CD8-positive, alpha-beta memory T cell (primary cell): ENCODE measurements around the gene SORCS1. TPM values are rescaled to one million over a fixed set of nuclear protein-coding genes. Genes with fewer than 3 reads are reported as not detected.

ENCODE experiments used
- CTCF ChIA-PET: fragments of 350-600 bp; sonication (Branson Sonifier 250); formaldehyde crosslinking; loops from one replicate; lab custom pipeline; 2021; ENCODE audit warnings: antibody characterized with exemption; lab: Charles Lee
- POLR2A ChIA-PET: fragments of 350-600 bp; sonication (Branson Sonifier 250); formaldehyde crosslinking; loops from one replicate; lab custom pipeline; 2021; ENCODE audit warnings: antibody characterized with exemption; lab: Charles Lee
- DNase-seq, 5 donors: peaks; one replicate each; pipeline versions ENCODE4 v3.0.0 to v3.0.0-alpha.2; 2020 to 2022; ENCODE audit warnings: mixed read lengths in 1 of 5
- H3K27ac ChIP-seq: one replicate; pipeline ENCODE4 v1.7.0; 2013; ENCODE audit warnings: low read depth, mild to moderate bottlenecking, low read length, moderate library complexity
- H3K27me3 ChIP-seq: 2 replicates; pipeline ENCODE4 v1.7.0; 2013; ENCODE audit warnings: low read length, mild to moderate bottlenecking; ENCODE audit not compliant: insufficient read depth, poor library complexity, severe bottlenecking
- H3K36me3 ChIP-seq: 2 replicates; pipeline ENCODE4 v1.7.0; 2013; ENCODE audit warnings: mild to moderate bottlenecking, low read length, moderate library complexity; ENCODE audit not compliant: insufficient read depth
- H3K4me1 ChIP-seq: 2 replicates; pipeline ENCODE4 v1.7.0; 2013; ENCODE audit warnings: mild to moderate bottlenecking, low read length, moderate library complexity; ENCODE audit not compliant: insufficient read depth
- H3K4me3 ChIP-seq: 2 replicates; pipeline ENCODE4 v1.7.0; 2013; ENCODE audit warnings: mild to moderate bottlenecking, low read length
- H3K9me3 ChIP-seq: 2 replicates; pipeline ENCODE4 v1.7.0; 2013; ENCODE audit warnings: mild to moderate bottlenecking, low read length
- H3K27ac Mint-ChIP-seq, 8 donors: one replicate each; pipeline ENCODE4 v1.8.0; 2020 to 2021; ENCODE audit warnings: mixed read lengths in 8 of 8, mild to moderate bottlenecking in 6 of 8, inconsistent platforms in 3 of 8, moderate library complexity in 3 of 8
- H3K27me3 Mint-ChIP-seq, 2 donors: one replicate each; pipeline ENCODE4 v1.8.0; 2020 to 2021; ENCODE audit warnings: mixed read lengths in 2 of 2, mild to moderate bottlenecking in 1 of 2, moderate library complexity in 1 of 2
- H3K36me3 Mint-ChIP-seq, 3 donors: one replicate each; pipeline ENCODE4 v1.8.0; 2020 to 2021; ENCODE audit warnings: mixed read lengths in 3 of 3, inconsistent platforms in 1 of 3, mild to moderate bottlenecking in 1 of 3
- H3K4me1 Mint-ChIP-seq, 3 donors: one replicate each; pipeline ENCODE4 v1.8.0; 2020 to 2021; ENCODE audit warnings: mixed read lengths in 3 of 3, inconsistent platforms in 1 of 3, mild to moderate bottlenecking in 1 of 3
- H3K4me3 Mint-ChIP-seq, 7 donors: one replicate each; pipeline ENCODE4 v1.8.0; 2020 to 2021; ENCODE audit warnings: mixed read lengths in 7 of 7, mild to moderate bottlenecking in 6 of 7, moderate library complexity in 4 of 7, inconsistent platforms in 2 of 7
- H3K9me3 Mint-ChIP-seq, 5 donors: one replicate each; pipeline ENCODE4 v1.8.0; 2020 to 2022; ENCODE audit warnings: mixed read lengths in 5 of 5, mild to moderate bottlenecking in 3 of 5, moderate library complexity in 2 of 5, inconsistent platforms in 1 of 5
- polyA plus RNA-seq: library from polyadenylated mRNA; unstranded; fragments of 300-500 nt; fragmentation: Illumina TruSeq; gene quantifications from one replicate; pipeline ENCODE4 v1.2.3, GENCODE V29; 2021
- total RNA-seq, 2 experiments: library from RNA; stranded (reverse); gene quantifications; one replicate each; pipeline ENCODE4 v1.2.3, GENCODE V29; 2021

Gene SORCS1
- total and polyA plus RNA-seq, 3 experiments from 2014 or later: not detected

DNA sequence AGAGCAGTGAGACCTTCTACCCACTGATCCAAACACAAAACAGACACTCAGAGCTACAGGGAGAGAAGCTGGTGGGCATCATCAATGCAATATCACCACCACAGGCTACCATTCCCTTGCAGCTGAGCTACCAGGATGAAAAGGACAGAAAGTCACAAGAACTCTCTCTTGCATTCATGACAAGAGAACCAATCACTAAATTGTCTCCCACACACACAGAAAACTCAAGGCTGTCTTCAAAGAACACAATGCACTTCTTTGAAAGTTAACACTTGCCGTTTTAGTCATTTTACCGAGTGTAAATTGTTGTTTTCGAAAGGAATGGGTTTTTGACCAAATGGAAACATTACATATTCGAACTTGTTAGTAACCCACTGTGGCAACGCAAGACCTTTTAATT, 626.6 kb downstream of the SORCS1 start:
- no peak overlapping the region for H3K4me3 Mint-ChIP-seq
- Histone ChIP-seq H3K27ac (no peak overlapping the region), H3K36me3 (no peaks in the 10 kb centered on the region), H3K4me3 (no peak overlapping the region), H3K9me3 (no peaks in the 10 kb centered on the region), H3K27me3 (no peaks in the 10 kb centered on the region), H3K4me1 (no peaks in the 10 kb centered on the region)
- H3K36me3 Mint-ChIP-seq: no peaks in the 10 kb centered on the region
- H3K4me1 Mint-ChIP-seq: no peaks in the 10 kb centered on the region
- H3K27ac Mint-ChIP-seq: no peak overlapping the region
- H3K27me3 Mint-ChIP-seq: no peaks in the 10 kb centered on the region
- H3K9me3 Mint-ChIP-seq: peaks cover 2 to 18% (median 5%) of the 10 kb centered on the region in 5 donors
- ChIA-PET POLR2A (no interaction called here), CTCF (no interaction called here)
- DNase-seq: no peak

DNA sequence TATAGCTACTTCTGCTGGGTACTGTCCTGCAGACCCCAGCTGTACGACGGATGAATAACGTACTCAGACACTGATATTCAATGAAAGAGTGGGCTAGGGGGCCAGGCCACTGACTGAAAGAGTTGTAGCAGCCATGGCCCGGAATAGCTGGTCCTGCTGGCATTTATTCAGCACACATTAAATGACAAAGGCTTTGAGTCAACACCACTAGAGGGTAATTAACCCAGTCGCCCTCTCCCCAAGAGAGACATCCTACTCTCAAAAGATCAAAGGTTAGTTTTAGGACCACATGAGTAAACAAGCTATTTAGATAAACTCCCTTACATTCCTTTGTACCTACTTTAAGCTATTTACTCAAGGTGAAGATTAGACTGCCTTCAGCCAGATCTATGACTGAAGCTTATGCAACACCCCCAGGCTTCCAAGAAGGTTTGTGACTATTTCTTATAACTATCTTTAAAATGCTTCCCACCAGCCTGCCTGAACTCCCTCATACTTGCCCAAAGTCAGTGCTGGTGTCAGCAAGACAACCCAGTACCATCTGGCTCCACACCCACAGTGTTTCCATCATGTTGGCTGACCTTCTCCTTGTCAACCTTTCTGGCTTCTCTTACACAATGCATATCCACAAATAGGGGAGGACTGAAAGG, 629.1 kb downstream of the SORCS1 start:
- H3K9me3 Mint-ChIP-seq: peaks cover 4 to 26% (median 5%) of the 10 kb centered on the region in 5 donors
- H3K36me3 Mint-ChIP-seq: no peaks in the 10 kb centered on the region
- H3K36me3 ChIP-seq: no peaks in the 10 kb centered on the region
- DNase-seq: no peak
- no peak overlapping the region for H3K27ac ChIP-seq
- no peak overlapping the region for H3K27ac Mint-ChIP-seq
- no peaks in the 10 kb centered on the region for H3K4me1 ChIP-seq
- no peaks in the 10 kb centered on the region for H3K27me3 ChIP-seq
- H3K27me3 Mint-ChIP-seq: no peaks in the 10 kb centered on the region
- no peaks in the 10 kb centered on the region for H3K4me1 Mint-ChIP-seq
- H3K4me3 Mint-ChIP-seq: no peak overlapping the region
- no peak overlapping the region for H3K4me3 ChIP-seq
- H3K9me3 ChIP-seq: no peaks in the 10 kb centered on the region
- ChIA-PET CTCF (no interaction called here), POLR2A (no interaction called here)

DNA sequence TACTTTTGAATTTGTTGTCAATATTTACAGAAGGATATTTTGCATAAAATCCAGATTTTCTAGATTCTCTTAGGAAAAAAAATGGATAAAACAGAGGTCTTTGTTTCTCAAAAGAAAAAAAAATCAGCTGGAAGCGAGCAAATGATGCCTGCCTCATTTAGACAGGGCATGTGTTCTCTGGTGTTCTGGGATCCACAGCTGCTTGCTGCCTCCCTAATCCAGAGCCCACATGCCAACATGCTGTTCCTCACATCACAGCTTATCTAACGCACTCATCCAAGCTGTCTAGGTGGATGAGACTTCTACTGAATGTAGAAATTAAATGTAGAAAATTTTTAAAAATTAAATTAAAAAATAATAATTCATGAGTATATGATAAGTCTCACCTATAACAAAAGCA, 630.1 kb downstream of the SORCS1 start:
- CTCF ChIA-PET: no interaction called here

DNA sequence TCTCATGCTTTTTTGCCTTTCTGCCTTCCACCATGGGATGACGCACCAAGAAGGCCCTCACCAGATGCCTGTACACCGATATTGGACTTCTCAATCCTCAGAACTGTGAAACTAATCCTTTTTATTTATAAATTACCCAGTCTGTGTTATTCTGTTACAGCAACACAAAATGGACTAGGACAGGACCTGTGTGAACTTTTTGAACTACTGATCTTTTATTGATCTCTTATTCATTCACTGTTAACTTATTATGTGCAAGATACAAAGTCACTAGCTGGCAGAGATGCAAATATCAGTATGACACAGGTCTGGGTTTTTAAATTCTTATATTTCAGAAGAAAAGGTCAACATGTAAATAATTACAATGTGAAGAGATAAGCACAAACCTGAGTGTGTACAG, 635.8 kb downstream of the SORCS1 start:
- Histone ChIP-seq H3K4me3 (no peak overlapping the region), H3K27ac (no peak overlapping the region), H3K4me1 (no peaks in the 10 kb centered on the region), H3K27me3 (no peaks in the 10 kb centered on the region), H3K9me3 (no peaks in the 10 kb centered on the region), H3K36me3 (no peaks in the 10 kb centered on the region)
- H3K9me3 Mint-ChIP-seq: peaks cover 0 to 20% (median 6%) of the 10 kb centered on the region in 5 donors
- ChIA-PET CTCF (no interaction called here), POLR2A (no interaction called here)
- H3K27ac Mint-ChIP-seq: no peak overlapping the region
- DNase-seq: no peak
- H3K36me3 Mint-ChIP-seq: no peaks in the 10 kb centered on the region
- H3K4me3 Mint-ChIP-seq: no peak overlapping the region
- H3K4me1 Mint-ChIP-seq: no peaks in the 10 kb centered on the region
- no peaks in the 10 kb centered on the region for H3K27me3 Mint-ChIP-seq

More for the DNA sequence above, 630.1 kb downstream of the SORCS1 start:
- no peaks in the 10 kb centered on the region for H3K36me3 Mint-ChIP-seq
- H3K4me3 ChIP-seq: no peak overlapping the region
- H3K27me3 ChIP-seq: no peaks in the 10 kb centered on the region
- peaks cover 1 to 25% (median 4%) of the 10 kb centered on the region in 5 donors for H3K9me3 Mint-ChIP-seq
- POLR2A ChIA-PET: no interaction called here
- no peak overlapping the region for H3K4me3 Mint-ChIP-seq
- H3K27ac ChIP-seq: no peak overlapping the region
- no peaks in the 10 kb centered on the region for H3K36me3 ChIP-seq
- no peaks in the 10 kb centered on the region for H3K4me1 ChIP-seq
- H3K27me3 Mint-ChIP-seq: no peaks in the 10 kb centered on the region
- H3K4me1 Mint-ChIP-seq: no peaks in the 10 kb centered on the region
- DNase-seq: no peak
- H3K9me3 ChIP-seq: no peaks in the 10 kb centered on the region
- H3K27ac Mint-ChIP-seq: no peak overlapping the region

DNA sequence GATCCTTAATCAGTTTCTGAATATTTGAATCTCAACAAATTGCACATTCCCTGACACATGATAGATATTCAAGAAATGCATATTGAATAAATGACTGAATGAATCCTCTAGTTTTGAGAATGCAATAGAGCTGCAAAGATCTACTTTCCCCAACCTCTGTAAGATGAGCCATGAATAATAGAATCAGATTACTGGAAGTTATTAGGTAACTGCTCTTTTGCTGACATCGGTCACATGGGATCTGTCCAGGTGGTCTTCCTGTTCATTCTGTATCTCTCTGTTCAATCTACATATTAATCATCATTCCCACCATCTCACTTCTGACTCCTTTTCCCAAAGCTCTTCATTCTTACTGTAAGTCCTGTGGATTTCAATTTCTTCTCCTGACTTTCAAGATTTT, 638.7 kb downstream of the SORCS1 start:
- H3K27me3 Mint-ChIP-seq: no peaks in the 10 kb centered on the region
- ChIA-PET POLR2A (no interaction called here), CTCF (no interaction called here)
- no peaks in the 10 kb centered on the region for H3K9me3 ChIP-seq
- peaks cover 0 to 18% (median 4%) of the 10 kb centered on the region in 5 donors for H3K9me3 Mint-ChIP-seq
- H3K4me3 ChIP-seq: no peak overlapping the region
- no peaks in the 10 kb centered on the region for H3K4me1 ChIP-seq
- no peaks in the 10 kb centered on the region for H3K27me3 ChIP-seq
- no peaks in the 10 kb centered on the region for H3K36me3 ChIP-seq
- no peaks in the 10 kb centered on the region for H3K4me1 Mint-ChIP-seq
- H3K27ac ChIP-seq: no peak overlapping the region
- H3K27ac Mint-ChIP-seq: no peak overlapping the region
- no peak overlapping the region for H3K4me3 Mint-ChIP-seq
- DNase-seq: no peak
- H3K36me3 Mint-ChIP-seq: no peaks in the 10 kb centered on the region
